Gastroesophageal sphincter (tissue), 4 donors: ENCODE data around the gene SLFN14. TPM values are rescaled to one million over a fixed set of nuclear protein-coding genes. Genes with fewer than 3 reads are reported as not detected.

Experiments
- ATAC-seq: fragments of 150-250 bp; one replicate; pipeline ENCODE4 v1.9.1; 2016; ENCODE audit warnings: mild to moderate bottlenecking, moderate library complexity
- H3K27ac ChIP-seq, 4 donors: fragments of 200-600 bp; sonication (generic) in 3 of 4; 1 replicate in 3 of 4; 2 replicates in 1 of 4; pipeline ENCODE4 v1.5.1; 2016 to 2019
- H3K27me3 ChIP-seq: fragments of 200-600 bp; sonication (generic); one replicate; pipeline ENCODE4 v1.5.1; 2019
- H3K36me3 ChIP-seq, 2 donors: fragments of 200-600 bp; sonication (generic); one replicate each; pipeline ENCODE4 v1.5.1; 2019; ENCODE audit warnings: control low read depth in 1 of 2
- H3K4me1 ChIP-seq, 3 donors: fragments of 200-600 bp; sonication (generic); 1 replicate in 2 of 3; 2 replicates in 1 of 3; pipeline ENCODE4 v1.5.1; 2016 to 2019; ENCODE audit warnings: control low read depth in 2 of 3
- H3K4me3 ChIP-seq, 2 donors: fragments of 200-600 bp; sonication (generic); one replicate each; pipeline ENCODE4 v1.5.1; 2019; ENCODE audit warnings: mild to moderate bottlenecking in 1 of 2, moderate library complexity in 1 of 2
- H3K9me3 ChIP-seq, 3 donors: fragments of 200-600 bp; sonication (generic); one replicate each; pipeline ENCODE4 v1.5.1; 2017 to 2019; ENCODE audit warnings: control low read depth in 2 of 3
- CTCF ChIP-seq, 4 experiments: fragments of 200-600 bp in 2 of 4; fragments of 450-650 bp in 2 of 4; sonication (generic) in 1 of 4; IDR thresholded peaks; one replicate each; pipeline ENCODE4 v1.5.1; 2017 to 2019; ENCODE audit warnings: antibody characterized with exemption in 4 of 4, mild to moderate bottlenecking in 2 of 4, moderate library complexity in 2 of 4
- EP300 ChIP-seq: sonication (generic); formaldehyde crosslinking; IDR thresholded peaks from one replicate; pipeline ENCODE4 v1.6.1; 2017; ENCODE audit warnings: antibody characterized with exemption, mild to moderate bottlenecking
- POLR2A ChIP-seq, 2 donors: fragments of 450-650 bp; IDR thresholded peaks; one replicate each; pipeline ENCODE4 v1.6.1; 2017; ENCODE audit warnings: antibody characterized with exemption in 2 of 2, mild to moderate bottlenecking in 2 of 2, moderate library complexity in 1 of 2
- POLR2AphosphoS5 ChIP-seq: sonication (generic); formaldehyde crosslinking; IDR thresholded peaks from one replicate; pipeline ENCODE4 v1.6.1; 2017; ENCODE audit warnings: antibody characterized with exemption
- WGBS, 2 donors: methylation state at CpG; one replicate each; pipeline ENCODE4 v1.1.5; 2018; ENCODE audit warnings: low coverage in 1 of 2; 5-methylcytosine and 5-hydroxymethylcytosine counted together
- total RNA-seq, 4 donors: library from RNA; depleted of rRNA; stranded (reverse); fragments of >200 nt; gene quantifications; one replicate each; pipeline ENCODE4 v1.1.0, GENCODE V29; 2016

Gene SLFN14
- total RNA-seq, 4 donors from 2014 or later = not detected

GRCh38 chr17:35559495-35560210 is 966 bp downstream of the SLFN14 start:
- Histone ChIP-seq H3K27me3 (peaks cover 55% of the 10 kb centered on the region), H3K4me3 (no peak overlapping the region), H3K9me3 (no peaks in the 10 kb centered on the region), H3K27ac (no peak overlapping the region), H3K4me1 (no peaks in the 10 kb centered on the region), H3K36me3 (no peaks in the 10 kb centered on the region)
- TF ChIP-seq CTCF (IDR thresholded peaks at IDR 0.05) = no peak
- no peak for TF ChIP-seq EP300
- TF ChIP-seq POLR2AphosphoS5 = no peak
- no peak for ATAC-seq
- 43 to 50% methylated on average over 2 of the region's 2 CpGs for WGBS, 2 donors

- no peak overlapping the region for H3K4me3 ChIP-seq
- no peaks in the 10 kb centered on the region for H3K36me3 ChIP-seq
- ATAC-seq = no peak
- WGBS, 2 donors = 67 to 76% methylated on average over 1 to 3 of the region's 3 CpGs
- TF ChIP-seq POLR2A (IDR thresholded peaks at IDR 0.05) (no peak), EP300 (no peak), POLR2AphosphoS5 (no peak), CTCF (IDR thresholded peaks at IDR 0.05) (no peak)
- H3K9me3 ChIP-seq = no peaks in the 10 kb centered on the region
- no peak overlapping the region for H3K27ac ChIP-seq
- H3K27me3 ChIP-seq = peaks cover 64% of the 10 kb centered on the region
- no peaks in the 10 kb centered on the region for H3K4me1 ChIP-seq
These were observed 3.3 kb downstream of the SLFN14 start for GRCh38 chr17:35557353-35557752.

DNA sequence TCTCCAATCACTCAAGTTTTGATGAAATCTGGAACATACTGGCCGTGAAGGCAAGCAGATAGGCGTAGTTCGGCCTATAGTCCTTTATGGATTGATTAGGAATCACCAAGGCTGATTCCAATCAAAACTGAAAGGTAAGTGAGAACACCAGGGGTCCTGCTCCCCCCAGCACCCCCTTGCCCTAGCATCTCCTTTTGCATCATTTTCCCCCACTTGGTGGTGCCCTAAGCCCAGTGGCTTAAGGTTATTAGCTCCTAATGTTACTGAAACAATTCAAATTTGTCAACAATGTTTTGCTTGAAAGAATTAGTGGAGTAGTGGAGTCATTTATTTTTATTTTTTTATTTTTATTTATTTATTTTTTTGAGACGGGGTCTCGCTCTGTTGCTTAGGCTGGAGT is 4.9 kb downstream of the SLFN14 start:
- Histone ChIP-seq H3K27me3 (peaks cover 70% of the 10 kb centered on the region), H3K4me1 (no peaks in the 10 kb centered on the region), H3K36me3 (no peaks in the 10 kb centered on the region), H3K4me3 (no peak overlapping the region), H3K27ac (no peak overlapping the region), H3K9me3 (no peaks in the 10 kb centered on the region)
- TF ChIP-seq CTCF (IDR thresholded peaks at IDR 0.05) = peak in 2 of 4 experiments; percentile 5 to 48
- TF ChIP-seq EP300 = no peak
- no peak for ATAC-seq
- WGBS, 2 donors = 86 to 93% methylated on average over 5 of the region's 5 CpGs

GRCh38 chr17:35554668-35555067 is 6.0 kb downstream of the SLFN14 start:
- peaks cover 73% of the 10 kb centered on the region for H3K27me3 ChIP-seq
- WGBS, 2 donors = 54 to 73% methylated on average over 5 of the region's 5 CpGs
- no peak for ATAC-seq
- no peaks in the 10 kb centered on the region for H3K9me3 ChIP-seq
- H3K27ac ChIP-seq = no peak overlapping the region
- H3K4me1 ChIP-seq = no peaks in the 10 kb centered on the region
- TF ChIP-seq EP300 (no peak), CTCF (IDR thresholded peaks at IDR 0.05) (no peak), POLR2A (IDR thresholded peaks at IDR 0.05) (no peak), POLR2AphosphoS5 (no peak)
- H3K36me3 ChIP-seq = no peaks in the 10 kb centered on the region
- no peak overlapping the region for H3K4me3 ChIP-seq

DNA sequence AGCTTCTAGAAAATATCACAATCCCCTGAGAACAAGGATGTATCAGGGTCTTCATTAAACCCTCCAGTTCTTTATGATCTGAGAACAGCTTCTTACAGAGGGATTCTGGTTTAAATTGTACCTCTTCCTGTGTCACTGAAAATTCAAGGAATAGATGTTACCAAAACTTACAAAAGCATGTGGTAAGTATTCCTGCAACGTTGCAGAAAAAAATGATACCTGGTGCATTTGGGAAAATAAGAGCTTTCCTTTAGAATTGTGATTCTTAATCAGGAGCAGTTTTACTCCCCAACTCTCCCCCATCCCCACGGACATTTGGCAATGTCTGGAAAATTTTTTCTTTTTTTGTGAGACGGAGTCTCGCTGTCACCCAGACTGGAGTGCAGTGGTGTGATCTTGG is 7.3 kb downstream of the SLFN14 start:
- Histone ChIP-seq H3K36me3 (no peaks in the 10 kb centered on the region), H3K27ac (no peak overlapping the region), H3K4me3 (no peak overlapping the region), H3K27me3 (peaks cover 69% of the 10 kb centered on the region), H3K4me1 (no peaks in the 10 kb centered on the region), H3K9me3 (no peaks in the 10 kb centered on the region)
- TF ChIP-seq POLR2A (IDR thresholded peaks at IDR 0.05) (no peak), CTCF (IDR thresholded peaks at IDR 0.05) (no peak), EP300 (no peak), POLR2AphosphoS5 (no peak)
- ATAC-seq = no peak
- 63 to 83% methylated on average over 1 to 4 of the region's 4 CpGs for WGBS, 2 donors
